WTC11 (cell line): ENCODE results near the gene TCAF1. TPM values are rescaled to one million over a fixed set of nuclear protein-coding genes. Genes with fewer than 3 reads are reported as not detected.

Experiments used
- ATAC-seq: fragments of 200-7000 bp; cut with Tn5 transposase; 2 replicates; pipeline ENCODE4 v1.10.0; 2021; ENCODE audit warnings: mild to moderate bottlenecking, moderate library complexity
- CTCF ChIA-PET: fragments of 300-600 bp; sonication (Branson Sonifier 250); formaldehyde crosslinking; loops from one replicate; lab custom pipeline; 2021; ENCODE audit warnings: antibody characterized with exemption; lab: Charles Lee
- POLR2A ChIA-PET: fragments of 350-600 bp; sonication (Branson Sonifier 250); formaldehyde crosslinking; loops from one replicate; lab custom pipeline; 2021; ENCODE audit warnings: antibody characterized with exemption; lab: Charles Lee
- DNase-seq: peaks from one replicate; pipeline ENCODE4 v3.0.0; 2021; ENCODE audit warnings: low spot score
- H3K27ac Mint-ChIP-seq: 2 replicates; pipeline ENCODE4 v1.8.0; 2021; ENCODE audit warnings: mixed read lengths
- H3K27me3 Mint-ChIP-seq: 2 replicates; pipeline ENCODE4 v1.8.0; 2021; ENCODE audit warnings: low read depth, mild to moderate bottlenecking, moderate library complexity, mixed read lengths
- H3K36me3 Mint-ChIP-seq: 2 replicates; pipeline ENCODE4 v1.8.0; 2021; ENCODE audit warnings: mixed read lengths
- H3K4me1 Mint-ChIP-seq: 2 replicates; pipeline ENCODE4 v1.8.0; 2022; ENCODE audit warnings: mixed read lengths
- H3K4me3 Mint-ChIP-seq: 2 replicates; pipeline ENCODE4 v1.8.0; 2021; ENCODE audit warnings: mild to moderate bottlenecking, moderate library complexity, mixed read lengths
- H3K9me3 Mint-ChIP-seq: 2 replicates; pipeline ENCODE4 v1.8.0; 2021; ENCODE audit warnings: mixed read lengths
- ATF1 ChIP-seq: sonication (generic); formaldehyde crosslinking; IDR thresholded peaks from 2 replicates; pipeline ENCODE4 v1.8.1; 2023; ENCODE audit warnings: mild to moderate bottlenecking, moderate library complexity, missing genetic modification reagents
- FOXK1 ChIP-seq: sonication (generic); formaldehyde crosslinking; IDR thresholded peaks from 2 replicates; pipeline ENCODE4 v1.8.0; 2022; ENCODE audit warnings: mild to moderate bottlenecking, moderate library complexity, missing genetic modification reagents
- GABPB1 ChIP-seq: sonication (generic); formaldehyde crosslinking; IDR thresholded peaks from 2 replicates; pipeline ENCODE4 v1.8.1; 2023; ENCODE audit warnings: mild to moderate bottlenecking, missing genetic modification reagents
- JUN ChIP-seq: sonication (generic); formaldehyde crosslinking; IDR thresholded peaks from 2 replicates; pipeline ENCODE4 v1.8.0; 2023; ENCODE audit warnings: mild to moderate bottlenecking, missing genetic modification reagents
- KAT7 ChIP-seq: sonication (generic); formaldehyde crosslinking; IDR thresholded peaks from 2 replicates; pipeline ENCODE4 v1.8.1; 2023; ENCODE audit warnings: missing genetic modification reagents, mild to moderate bottlenecking, borderline replicate concordance
- NFE2L1 ChIP-seq: sonication (generic); formaldehyde crosslinking; IDR thresholded peaks from 2 replicates; pipeline ENCODE4 v1.8.1; 2023; ENCODE audit warnings: missing genetic modification reagents
- NFYB ChIP-seq: sonication (generic); formaldehyde crosslinking; conservative IDR thresholded peaks from 2 replicates; pipeline ENCODE4 v1.8.0; 2022; ENCODE audit warnings: low read depth, missing genetic modification reagents
- NR2C2 ChIP-seq: sonication (generic); formaldehyde crosslinking; IDR thresholded peaks from 2 replicates; pipeline ENCODE4 v1.8.0; 2022; ENCODE audit warnings: mild to moderate bottlenecking, missing genetic modification reagents
- RORB ChIP-seq: fragments of 250-450 bp; sonication (Bioruptor Pico); IDR thresholded peaks from 2 replicates; pipeline ENCODE4 v1.9.0; 2021; ENCODE audit warnings: mild to moderate bottlenecking
- ZBTB21 ChIP-seq: sonication (generic); formaldehyde crosslinking; IDR thresholded peaks from 2 replicates; pipeline ENCODE4 v1.8.1; 2023; ENCODE audit warnings: mild to moderate bottlenecking, missing genetic modification reagents, borderline replicate concordance
- ZNF317 ChIP-seq: sonication (generic); formaldehyde crosslinking; IDR thresholded peaks from 2 replicates; pipeline ENCODE4 v1.8.1; 2023; ENCODE audit warnings: low read depth, mild to moderate bottlenecking, moderate library complexity, missing genetic modification reagents, borderline replicate concordance
- total RNA-seq: library from RNA; stranded (reverse); gene quantifications from 3 replicates; pipeline ENCODE4 v1.2.3, GENCODE V29; 2021
- TF ChIP-seq, protein P1 (sequence below): fragments of 250-450 bp; sonication (Bioruptor Pico); IDR thresholded peaks from 2 replicates; pipeline ENCODE4 v1.9.0; 2021; ENCODE audit warnings: mild to moderate bottlenecking
- TF ChIP-seq, protein P2 (sequence below): fragments of 250-450 bp; sonication (Bioruptor Pico); IDR thresholded peaks from 2 replicates; pipeline ENCODE4 v2.1.2; 2022; ENCODE audit warnings: mild to moderate bottlenecking, moderate library complexity
- TF ChIP-seq, protein P3 (sequence below): sonication (generic); formaldehyde crosslinking; IDR thresholded peaks from 2 replicates; pipeline ENCODE4 v1.8.0; 2023; ENCODE audit warnings: missing genetic modification reagents
- TF ChIP-seq, protein P4 (sequence below): fragments of 250-450 bp; sonication (Bioruptor Pico); IDR thresholded peaks from 2 replicates; pipeline ENCODE4 v1.8.0; 2021; ENCODE audit warnings: mild to moderate bottlenecking
- TF ChIP-seq, protein P5 (sequence below): sonication (generic); formaldehyde crosslinking; IDR thresholded peaks from 2 replicates; pipeline ENCODE4 v1.8.0; 2023; ENCODE audit warnings: missing genetic modification reagents, mild to moderate bottlenecking, borderline replicate concordance
- TF ChIP-seq, protein P6 (sequence below): sonication (generic); formaldehyde crosslinking; IDR thresholded peaks from 2 replicates; pipeline ENCODE4 v1.8.1; 2023; ENCODE audit warnings: mild to moderate bottlenecking, missing genetic modification reagents, borderline replicate concordance
- TF ChIP-seq, protein P7 (sequence below): sonication (generic); formaldehyde crosslinking; IDR thresholded peaks from 2 replicates; pipeline ENCODE4 v1.8.1; 2023; ENCODE audit warnings: mild to moderate bottlenecking, moderate library complexity, missing genetic modification reagents

Gene TCAF1
- total RNA-seq, 1 experiment from 2014 or later: 52.7 TPM

DNA sequence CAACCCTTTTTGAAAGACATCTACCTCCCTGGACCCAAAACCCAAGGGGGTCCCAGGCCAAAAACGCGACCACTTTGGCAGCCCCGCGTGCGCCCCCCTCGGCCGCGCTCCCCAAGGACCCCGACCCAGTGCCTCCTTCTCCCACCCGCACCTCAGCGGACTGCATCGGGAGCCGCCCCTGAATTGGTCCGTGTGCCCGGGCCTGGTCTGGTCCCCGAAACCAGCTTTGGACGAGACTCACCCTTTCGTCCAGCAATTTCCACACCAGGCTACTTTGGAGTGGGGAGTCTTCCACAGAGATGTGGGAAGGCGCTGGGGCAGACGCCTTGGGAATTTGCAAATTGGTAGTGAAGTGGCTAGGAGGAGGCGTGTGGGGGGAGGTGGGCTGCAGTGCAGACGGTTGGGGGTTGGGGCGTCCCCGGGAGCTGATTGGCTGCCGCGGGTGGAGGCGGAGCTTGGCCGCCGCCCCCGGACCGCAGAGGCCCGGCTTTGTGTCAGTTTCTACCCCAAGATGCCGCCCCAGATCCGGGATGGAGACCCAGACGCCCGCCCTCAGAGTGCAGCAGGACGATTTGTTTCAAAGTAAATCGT lies 16.9 kb downstream of the TCAF1 start:
- ATAC-seq: peak; percentile 87
- H3K4me3 Mint-ChIP-seq: peak overlapping the region; percentile 87
- H3K36me3 Mint-ChIP-seq: peaks cover 10% of the 10 kb centered on the region
- peaks cover 20% of the 10 kb centered on the region for H3K27me3 Mint-ChIP-seq
- peaks cover 10% of the 10 kb centered on the region for H3K9me3 Mint-ChIP-seq
- peak; percentile 87 for DNase-seq
- H3K27ac Mint-ChIP-seq: no peak overlapping the region
- peaks cover 33% of the 10 kb centered on the region for H3K4me1 Mint-ChIP-seq
- ChIA-PET POLR2A (interaction anchor here (4.8 kb wide), 1 partner anchor 16 kb away, joined by 46 read pairs; the partner anchor contains the start of gene TCAF1), CTCF (interaction anchor here (1.0 to 2.3 kb wide), 5 partner anchors 8 to 243 kb away, joined by 3 to 19 read pairs (median 5); partner anchors contain the start of gene TCAF1)
- TF ChIP-seq RORB (CRISPR knock-in tag): no peak
- TF ChIP-seq, protein P1, sequence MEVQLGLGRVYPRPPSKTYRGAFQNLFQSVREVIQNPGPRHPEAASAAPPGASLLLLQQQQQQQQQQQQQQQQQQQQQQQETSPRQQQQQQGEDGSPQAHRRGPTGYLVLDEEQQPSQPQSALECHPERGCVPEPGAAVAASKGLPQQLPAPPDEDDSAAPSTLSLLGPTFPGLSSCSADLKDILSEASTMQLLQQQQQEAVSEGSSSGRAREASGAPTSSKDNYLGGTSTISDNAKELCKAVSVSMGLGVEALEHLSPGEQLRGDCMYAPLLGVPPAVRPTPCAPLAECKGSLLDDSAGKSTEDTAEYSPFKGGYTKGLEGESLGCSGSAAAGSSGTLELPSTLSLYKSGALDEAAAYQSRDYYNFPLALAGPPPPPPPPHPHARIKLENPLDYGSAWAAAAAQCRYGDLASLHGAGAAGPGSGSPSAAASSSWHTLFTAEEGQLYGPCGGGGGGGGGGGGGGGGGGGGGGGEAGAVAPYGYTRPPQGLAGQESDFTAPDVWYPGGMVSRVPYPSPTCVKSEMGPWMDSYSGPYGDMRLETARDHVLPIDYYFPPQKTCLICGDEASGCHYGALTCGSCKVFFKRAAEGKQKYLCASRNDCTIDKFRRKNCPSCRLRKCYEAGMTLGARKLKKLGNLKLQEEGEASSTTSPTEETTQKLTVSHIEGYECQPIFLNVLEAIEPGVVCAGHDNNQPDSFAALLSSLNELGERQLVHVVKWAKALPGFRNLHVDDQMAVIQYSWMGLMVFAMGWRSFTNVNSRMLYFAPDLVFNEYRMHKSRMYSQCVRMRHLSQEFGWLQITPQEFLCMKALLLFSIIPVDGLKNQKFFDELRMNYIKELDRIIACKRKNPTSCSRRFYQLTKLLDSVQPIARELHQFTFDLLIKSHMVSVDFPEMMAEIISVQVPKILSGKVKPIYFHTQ (CRISPR knock-in tag): peak; percentile 72; the same call in 1 of the 2 replicates
- TF ChIP-seq FOXK1 (CRISPR knock-in tag): no peak
- no peak for TF ChIP-seq NR2C2 (CRISPR knock-in tag)
- no peak for TF ChIP-seq ZNF317 (CRISPR knock-in tag)
- TF ChIP-seq JUN (CRISPR knock-in tag): no peak
- TF ChIP-seq ZBTB21 (CRISPR knock-in tag): no peak
- TF ChIP-seq GABPB1: no peak
- TF ChIP-seq, protein P2, sequence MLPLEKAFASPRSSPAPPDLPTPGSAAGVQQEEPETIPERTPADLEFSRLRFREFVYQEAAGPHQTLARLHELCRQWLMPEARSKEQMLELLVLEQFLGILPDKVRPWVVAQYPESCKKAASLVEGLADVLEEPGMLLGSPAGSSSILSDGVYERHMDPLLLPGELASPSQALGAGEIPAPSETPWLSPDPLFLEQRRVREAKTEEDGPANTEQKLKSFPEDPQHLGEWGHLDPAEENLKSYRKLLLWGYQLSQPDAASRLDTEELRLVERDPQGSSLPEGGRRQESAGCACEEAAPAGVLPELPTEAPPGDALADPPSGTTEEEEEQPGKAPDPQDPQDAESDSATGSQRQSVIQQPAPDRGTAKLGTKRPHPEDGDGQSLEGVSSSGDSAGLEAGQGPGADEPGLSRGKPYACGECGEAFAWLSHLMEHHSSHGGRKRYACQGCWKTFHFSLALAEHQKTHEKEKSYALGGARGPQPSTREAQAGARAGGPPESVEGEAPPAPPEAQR: no peak
- no peak for TF ChIP-seq NFE2L1 (CRISPR knock-in tag)
- no peak for TF ChIP-seq ATF1 (CRISPR knock-in tag)
- TF ChIP-seq, protein P3, sequence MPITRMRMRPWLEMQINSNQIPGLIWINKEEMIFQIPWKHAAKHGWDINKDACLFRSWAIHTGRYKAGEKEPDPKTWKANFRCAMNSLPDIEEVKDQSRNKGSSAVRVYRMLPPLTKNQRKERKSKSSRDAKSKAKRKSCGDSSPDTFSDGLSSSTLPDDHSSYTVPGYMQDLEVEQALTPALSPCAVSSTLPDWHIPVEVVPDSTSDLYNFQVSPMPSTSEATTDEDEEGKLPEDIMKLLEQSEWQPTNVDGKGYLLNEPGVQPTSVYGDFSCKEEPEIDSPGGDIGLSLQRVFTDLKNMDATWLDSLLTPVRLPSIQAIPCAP (CRISPR knock-in tag): no peak
- TF ChIP-seq, protein P4, sequence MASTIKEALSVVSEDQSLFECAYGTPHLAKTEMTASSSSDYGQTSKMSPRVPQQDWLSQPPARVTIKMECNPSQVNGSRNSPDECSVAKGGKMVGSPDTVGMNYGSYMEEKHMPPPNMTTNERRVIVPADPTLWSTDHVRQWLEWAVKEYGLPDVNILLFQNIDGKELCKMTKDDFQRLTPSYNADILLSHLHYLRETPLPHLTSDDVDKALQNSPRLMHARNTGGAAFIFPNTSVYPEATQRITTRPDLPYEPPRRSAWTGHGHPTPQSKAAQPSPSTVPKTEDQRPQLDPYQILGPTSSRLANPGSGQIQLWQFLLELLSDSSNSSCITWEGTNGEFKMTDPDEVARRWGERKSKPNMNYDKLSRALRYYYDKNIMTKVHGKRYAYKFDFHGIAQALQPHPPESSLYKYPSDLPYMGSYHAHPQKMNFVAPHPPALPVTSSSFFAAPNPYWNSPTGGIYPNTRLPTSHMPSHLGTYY (CRISPR knock-in tag): no peak
- TF ChIP-seq KAT7: no peak
- TF ChIP-seq, protein P5, sequence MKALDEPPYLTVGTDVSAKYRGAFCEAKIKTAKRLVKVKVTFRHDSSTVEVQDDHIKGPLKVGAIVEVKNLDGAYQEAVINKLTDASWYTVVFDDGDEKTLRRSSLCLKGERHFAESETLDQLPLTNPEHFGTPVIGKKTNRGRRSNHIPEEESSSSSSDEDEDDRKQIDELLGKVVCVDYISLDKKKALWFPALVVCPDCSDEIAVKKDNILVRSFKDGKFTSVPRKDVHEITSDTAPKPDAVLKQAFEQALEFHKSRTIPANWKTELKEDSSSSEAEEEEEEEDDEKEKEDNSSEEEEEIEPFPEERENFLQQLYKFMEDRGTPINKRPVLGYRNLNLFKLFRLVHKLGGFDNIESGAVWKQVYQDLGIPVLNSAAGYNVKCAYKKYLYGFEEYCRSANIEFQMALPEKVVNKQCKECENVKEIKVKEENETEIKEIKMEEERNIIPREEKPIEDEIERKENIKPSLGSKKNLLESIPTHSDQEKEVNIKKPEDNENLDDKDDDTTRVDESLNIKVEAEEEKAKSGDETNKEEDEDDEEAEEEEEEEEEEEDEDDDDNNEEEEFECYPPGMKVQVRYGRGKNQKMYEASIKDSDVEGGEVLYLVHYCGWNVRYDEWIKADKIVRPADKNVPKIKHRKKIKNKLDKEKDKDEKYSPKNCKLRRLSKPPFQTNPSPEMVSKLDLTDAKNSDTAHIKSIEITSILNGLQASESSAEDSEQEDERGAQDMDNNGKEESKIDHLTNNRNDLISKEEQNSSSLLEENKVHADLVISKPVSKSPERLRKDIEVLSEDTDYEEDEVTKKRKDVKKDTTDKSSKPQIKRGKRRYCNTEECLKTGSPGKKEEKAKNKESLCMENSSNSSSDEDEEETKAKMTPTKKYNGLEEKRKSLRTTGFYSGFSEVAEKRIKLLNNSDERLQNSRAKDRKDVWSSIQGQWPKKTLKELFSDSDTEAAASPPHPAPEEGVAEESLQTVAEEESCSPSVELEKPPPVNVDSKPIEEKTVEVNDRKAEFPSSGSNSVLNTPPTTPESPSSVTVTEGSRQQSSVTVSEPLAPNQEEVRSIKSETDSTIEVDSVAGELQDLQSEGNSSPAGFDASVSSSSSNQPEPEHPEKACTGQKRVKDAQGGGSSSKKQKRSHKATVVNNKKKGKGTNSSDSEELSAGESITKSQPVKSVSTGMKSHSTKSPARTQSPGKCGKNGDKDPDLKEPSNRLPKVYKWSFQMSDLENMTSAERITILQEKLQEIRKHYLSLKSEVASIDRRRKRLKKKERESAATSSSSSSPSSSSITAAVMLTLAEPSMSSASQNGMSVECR (CRISPR knock-in tag): no peak
- TF ChIP-seq NFYB (CRISPR knock-in tag): peak; percentile 71
- TF ChIP-seq, protein P6, sequence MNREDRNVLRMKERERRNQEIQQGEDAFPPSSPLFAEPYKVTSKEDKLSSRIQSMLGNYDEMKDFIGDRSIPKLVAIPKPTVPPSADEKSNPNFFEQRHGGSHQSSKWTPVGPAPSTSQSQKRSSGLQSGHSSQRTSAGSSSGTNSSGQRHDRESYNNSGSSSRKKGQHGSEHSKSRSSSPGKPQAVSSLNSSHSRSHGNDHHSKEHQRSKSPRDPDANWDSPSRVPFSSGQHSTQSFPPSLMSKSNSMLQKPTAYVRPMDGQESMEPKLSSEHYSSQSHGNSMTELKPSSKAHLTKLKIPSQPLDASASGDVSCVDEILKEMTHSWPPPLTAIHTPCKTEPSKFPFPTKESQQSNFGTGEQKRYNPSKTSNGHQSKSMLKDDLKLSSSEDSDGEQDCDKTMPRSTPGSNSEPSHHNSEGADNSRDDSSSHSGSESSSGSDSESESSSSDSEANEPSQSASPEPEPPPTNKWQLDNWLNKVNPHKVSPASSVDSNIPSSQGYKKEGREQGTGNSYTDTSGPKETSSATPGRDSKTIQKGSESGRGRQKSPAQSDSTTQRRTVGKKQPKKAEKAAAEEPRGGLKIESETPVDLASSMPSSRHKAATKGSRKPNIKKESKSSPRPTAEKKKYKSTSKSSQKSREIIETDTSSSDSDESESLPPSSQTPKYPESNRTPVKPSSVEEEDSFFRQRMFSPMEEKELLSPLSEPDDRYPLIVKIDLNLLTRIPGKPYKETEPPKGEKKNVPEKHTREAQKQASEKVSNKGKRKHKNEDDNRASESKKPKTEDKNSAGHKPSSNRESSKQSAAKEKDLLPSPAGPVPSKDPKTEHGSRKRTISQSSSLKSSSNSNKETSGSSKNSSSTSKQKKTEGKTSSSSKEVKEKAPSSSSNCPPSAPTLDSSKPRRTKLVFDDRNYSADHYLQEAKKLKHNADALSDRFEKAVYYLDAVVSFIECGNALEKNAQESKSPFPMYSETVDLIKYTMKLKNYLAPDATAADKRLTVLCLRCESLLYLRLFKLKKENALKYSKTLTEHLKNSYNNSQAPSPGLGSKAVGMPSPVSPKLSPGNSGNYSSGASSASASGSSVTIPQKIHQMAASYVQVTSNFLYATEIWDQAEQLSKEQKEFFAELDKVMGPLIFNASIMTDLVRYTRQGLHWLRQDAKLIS (CRISPR knock-in tag): no peak
- TF ChIP-seq, protein P7, sequence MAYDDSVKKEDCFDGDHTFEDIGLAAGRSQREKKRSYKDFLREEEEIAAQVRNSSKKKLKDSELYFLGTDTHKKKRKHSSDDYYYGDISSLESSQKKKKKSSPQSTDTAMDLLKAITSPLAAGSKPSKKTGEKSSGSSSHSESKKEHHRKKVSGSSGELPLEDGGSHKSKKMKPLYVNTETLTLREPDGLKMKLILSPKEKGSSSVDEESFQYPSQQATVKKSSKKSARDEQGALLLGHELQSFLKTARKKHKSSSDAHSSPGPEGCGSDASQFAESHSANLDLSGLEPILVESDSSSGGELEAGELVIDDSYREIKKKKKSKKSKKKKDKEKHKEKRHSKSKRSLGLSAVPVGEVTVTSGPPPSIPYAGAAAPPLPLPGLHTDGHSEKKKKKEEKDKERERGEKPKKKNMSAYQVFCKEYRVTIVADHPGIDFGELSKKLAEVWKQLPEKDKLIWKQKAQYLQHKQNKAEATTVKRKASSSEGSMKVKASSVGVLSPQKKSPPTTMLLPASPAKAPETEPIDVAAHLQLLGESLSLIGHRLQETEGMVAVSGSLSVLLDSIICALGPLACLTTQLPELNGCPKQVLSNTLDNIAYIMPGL: no peak
